Measurements from ENCODE around the gene MAFG.

- TF ChIP-seq CTCF (conservative IDR thresholded peaks at IDR 0.05; ENCODE audit: low read depth, low read length), result no peak
- no peak for TF ChIP-seq EZH2phosphoT487 (IDR thresholded peaks at IDR 0.05; ENCODE audit: borderline replicate concordance, low read length)
These were observed 58.8 kb downstream of the MAFG start for GRCh38 chr17:81868674-81869220.
